Gastrocnemius medialis (tissue), 4 donors: Measurements from ENCODE around the gene NEB.

Experiments
- POLR2A ChIP-seq, 2 donors: fragments of 450-650 bp; IDR thresholded peaks; one replicate each; pipeline ENCODE4 v1.6.1; 2017; ENCODE audit warnings: antibody characterized with exemption in 2 of 2, mild to moderate bottlenecking in 2 of 2, moderate library complexity in 2 of 2
- TF ChIP-seq, protein P1 (sequence below), 5 experiments: fragments of 450-650 bp in 3 of 5; fragments of 200-600 bp in 2 of 5; sonication (generic) in 2 of 5; IDR thresholded peaks in 4 of 5; conservative IDR thresholded peaks in 1 of 5; 1 replicate in 4 of 5; 2 replicates in 1 of 5; pipeline ENCODE4 v1.5.1; 2016 to 2019; ENCODE audit warnings: antibody characterized with exemption in 5 of 5, mild to moderate bottlenecking in 3 of 5, moderate library complexity in 3 of 5

DNA sequence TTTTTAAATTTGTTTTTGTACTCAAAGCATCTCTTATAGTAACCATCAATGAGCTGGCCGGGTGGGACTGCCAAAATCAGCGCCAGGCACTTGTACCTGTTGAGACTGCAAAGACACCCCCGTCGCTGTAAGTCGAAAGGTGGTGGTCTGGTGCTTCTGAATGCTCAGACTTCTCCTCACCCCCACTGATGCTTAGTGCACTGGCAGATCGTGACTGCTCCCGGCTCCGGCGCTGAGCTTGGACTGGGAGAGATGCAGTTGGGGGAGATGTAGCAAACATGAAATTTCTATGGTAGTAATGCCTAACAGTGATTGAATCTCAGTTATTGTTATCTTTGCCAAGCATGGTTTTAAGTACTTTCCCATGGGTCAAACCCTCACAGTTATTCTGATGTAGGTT, 244.0 kb downstream of the NEB start:
- TF ChIP-seq, protein P1, sequence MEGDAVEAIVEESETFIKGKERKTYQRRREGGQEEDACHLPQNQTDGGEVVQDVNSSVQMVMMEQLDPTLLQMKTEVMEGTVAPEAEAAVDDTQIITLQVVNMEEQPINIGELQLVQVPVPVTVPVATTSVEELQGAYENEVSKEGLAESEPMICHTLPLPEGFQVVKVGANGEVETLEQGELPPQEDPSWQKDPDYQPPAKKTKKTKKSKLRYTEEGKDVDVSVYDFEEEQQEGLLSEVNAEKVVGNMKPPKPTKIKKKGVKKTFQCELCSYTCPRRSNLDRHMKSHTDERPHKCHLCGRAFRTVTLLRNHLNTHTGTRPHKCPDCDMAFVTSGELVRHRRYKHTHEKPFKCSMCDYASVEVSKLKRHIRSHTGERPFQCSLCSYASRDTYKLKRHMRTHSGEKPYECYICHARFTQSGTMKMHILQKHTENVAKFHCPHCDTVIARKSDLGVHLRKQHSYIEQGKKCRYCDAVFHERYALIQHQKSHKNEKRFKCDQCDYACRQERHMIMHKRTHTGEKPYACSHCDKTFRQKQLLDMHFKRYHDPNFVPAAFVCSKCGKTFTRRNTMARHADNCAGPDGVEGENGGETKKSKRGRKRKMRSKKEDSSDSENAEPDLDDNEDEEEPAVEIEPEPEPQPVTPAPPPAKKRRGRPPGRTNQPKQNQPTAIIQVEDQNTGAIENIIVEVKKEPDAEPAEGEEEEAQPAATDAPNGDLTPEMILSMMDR (IDR thresholded peaks at IDR 0.05 in 4 of 5, conservative IDR thresholded peaks at IDR 0.05 in 1 of 5): no peak
- no peak for TF ChIP-seq POLR2A (IDR thresholded peaks at IDR 0.05)
